PC-9 (cell line): ENCODE data around the gene RNU6-1. TPM values are rescaled to one million over a fixed set of nuclear protein-coding genes. Genes with fewer than 3 reads are reported as not detected.

Experiments used
- BruUV-seq: library from RNA; stranded (reverse); fragments of 400-500 nt; replicated peaks from 2 replicates; lab custom pipeline; 2021; lab: Mats Ljungman, UMichigan
- CTCF ChIA-PET: fragments of 300-600 bp; sonication (Branson Sonifier 250); formaldehyde crosslinking; loops from one replicate; lab custom pipeline; 2022; ENCODE audit warnings: antibody characterized with exemption; lab: Charles Lee
- POLR2A ChIA-PET: fragments of 300-600 bp; sonication (Branson Sonifier 250); formaldehyde crosslinking; loops from one replicate; lab custom pipeline; 2022; ENCODE audit warnings: antibody characterized with exemption; ENCODE audit not compliant: unreplicated experiment; lab: Charles Lee
- DNase-seq, 2 experiments: peaks; one replicate each; pipeline versions ENCODE4 v3.0.0 to v3.0.0-alpha.2; 2015 to 2022; ENCODE audit warnings: mixed read lengths in 1 of 2
- H2AFZ ChIP-seq: fragments of 200-600 bp; sonication (generic); 2 replicates; pipeline ENCODE4 v1.8.1; 2017; ENCODE audit warnings: antibody characterized with exemption
- H3F3A ChIP-seq: fragments of 200-600 bp; sonication (generic); 2 replicates; pipeline ENCODE4 v1.8.1; 2017; ENCODE audit warnings: antibody characterized with exemption, mild to moderate bottlenecking, low read depth; ENCODE audit not compliant: insufficient read depth
- H3K27ac ChIP-seq: fragments of 200-600 bp; sonication (generic); 2 replicates; pipeline ENCODE4 v1.6.1; 2016; ENCODE audit warnings: mixed run types
- H3K27me3 ChIP-seq: fragments of 200-600 bp; sonication (generic); 2 replicates; pipeline ENCODE4 v1.6.1; 2016; ENCODE audit warnings: low read depth, mixed run types; ENCODE audit not compliant: insufficient read depth
- H3K36me3 ChIP-seq: fragments of 200-600 bp; sonication (generic); 2 replicates; pipeline ENCODE4 v1.6.1; 2016; ENCODE audit warnings: low read depth, mixed run types
- H3K4me1 ChIP-seq: fragments of 200-600 bp; sonication (generic); replicated peaks from 2 replicates; pipeline ENCODE4 v1.6.1; 2016; ENCODE audit warnings: mixed run types; ENCODE audit not compliant: insufficient read depth
- H3K4me2 ChIP-seq: fragments of 200-600 bp; sonication (generic); 2 replicates; pipeline ENCODE4 v1.6.1; 2017; ENCODE audit warnings: mixed run types
- H3K4me3 ChIP-seq: fragments of 200-600 bp; sonication (generic); 2 replicates; pipeline ENCODE4 v1.6.1; 2016; ENCODE audit warnings: mixed run types
- H3K79me2 ChIP-seq: fragments of 200-600 bp; sonication (generic); 2 replicates; pipeline ENCODE4 v1.6.1; 2017; ENCODE audit warnings: low read depth, mixed run types
- H3K9me2 ChIP-seq: fragments of 200-600 bp; sonication (generic); 2 replicates; pipeline ENCODE4 v1.8.1; 2017; ENCODE audit warnings: mild to moderate bottlenecking; ENCODE audit not compliant: insufficient read depth
- H3K9me3 ChIP-seq: fragments of 200-600 bp; sonication (generic); 2 replicates; pipeline ENCODE4 v1.8.1; 2016; ENCODE audit warnings: low read depth; ENCODE audit not compliant: insufficient read depth
- H4K20me1 ChIP-seq: fragments of 200-600 bp; sonication (generic); 2 replicates; pipeline ENCODE4 v1.8.1; 2017; ENCODE audit not compliant: insufficient read depth
- CTCF ChIP-seq: fragments of 200-600 bp; sonication (generic); conservative IDR thresholded peaks from 2 replicates; pipeline ENCODE4 v1.6.1; 2017; ENCODE audit warnings: mixed run types, antibody characterized with exemption, mild to moderate bottlenecking, moderate library complexity
- EZH2 ChIP-seq: fragments of 200-600 bp; sonication (generic); IDR thresholded peaks from 2 replicates; pipeline ENCODE4 v1.8.0; 2017; ENCODE audit warnings: antibody characterized with exemption, low read depth
- intact Hi-C: fragments of 100-400 bp; cut with micrococcal nuclease; formaldehyde crosslinking; loops from one replicate; pipeline ENCODE4 v1.10.0; 2022; ENCODE audit not compliant: unreplicated experiment
- total RNA-seq: library from RNA; stranded (reverse); gene quantifications from 2 replicates; pipeline ENCODE4 v1.2.3, GENCODE V29; 2021

The RNU6-1 gene
- total RNA-seq, 1 experiment from 2014 or later: not detected

- Histone ChIP-seq H3K9me2 (no peaks in the 10 kb centered on the region), H2AFZ (peak overlapping the region; percentile 99), H3K4me1 (peaks cover 10% of the 10 kb centered on the region), H3K4me3 (peak overlapping the region; percentile 69), H3K9me3 (no peaks in the 10 kb centered on the region), H3K4me2 (peak overlapping the region; percentile 88), H3K36me3 (no peaks in the 10 kb centered on the region), H3K79me2 (no peaks in the 10 kb centered on the region), H3F3A (peaks cover 8% of the 10 kb centered on the region; the same call in 1 of the 2 replicates), H3K27ac (peak overlapping the region; percentile 73), H3K27me3 (no peaks in the 10 kb centered on the region), H4K20me1 (no peaks in the 10 kb centered on the region)
- TF ChIP-seq EZH2 (no peak), CTCF (no peak)
- POLR2A ChIA-PET: no interaction called here
- no TSS peak for BruUV-seq
- intact Hi-C loops: loop anchor here (5.0 to 10.0 kb wide), 7 partner anchors 297 to 955 kb away; partner anchors contain the start of genes C15orf61 and MAP2K5
- DNase-seq: peak; percentile 49 to 61
- CTCF ChIA-PET: no interaction called here
Measured at GRCh38 chr15:67839499-67839928, 331 bp downstream of the RNU6-1 start.

GRCh38 chr15:67838789-67839332 lies 984 bp downstream of the RNU6-1 start:
- no peaks in the 10 kb centered on the region for H3K9me2 ChIP-seq
- intact Hi-C loops: loop anchor here (5.0 to 10.0 kb wide), 7 partner anchors 297 to 954 kb away; partner anchors contain the start of genes C15orf61 and MAP2K5
- DNase-seq: peak; percentile 61 to 79
- no peak for TF ChIP-seq EZH2
- TF ChIP-seq CTCF: no peak
- no peaks in the 10 kb centered on the region for H3K27me3 ChIP-seq
- ChIA-PET POLR2A (interaction anchor here (0.6 kb wide), 1 partner anchor 660 kb away, joined by 4 read pairs; no protein-coding TSS in a partner anchor), CTCF (no interaction called here)
- peak overlapping the region; percentile 69; the same call in 1 of the 2 replicates for H3K4me3 ChIP-seq
- H4K20me1 ChIP-seq: no peaks in the 10 kb centered on the region
- H3K79me2 ChIP-seq: no peaks in the 10 kb centered on the region
- peak overlapping the region; percentile 88 for H3K4me2 ChIP-seq
- H3K4me1 ChIP-seq: peaks cover 10% of the 10 kb centered on the region
- no TSS peak for BruUV-seq
- no peaks in the 10 kb centered on the region for H3K36me3 ChIP-seq
- H2AFZ ChIP-seq: peak overlapping the region; percentile 99
- H3K27ac ChIP-seq: peak overlapping the region; percentile 73
- H3F3A ChIP-seq: peaks cover 8% of the 10 kb centered on the region; the same call in 1 of the 2 replicates
- no peaks in the 10 kb centered on the region for H3K9me3 ChIP-seq

GRCh38 chr15:67836955-67837354 lies 2.9 kb downstream of the RNU6-1 start:
- ChIA-PET POLR2A (no interaction called here), CTCF (no interaction called here)
- H2AFZ ChIP-seq: no peak overlapping the region
- no peak for TF ChIP-seq EZH2
- TF ChIP-seq CTCF: no peak
- DNase-seq: no peak
- no peaks in the 10 kb centered on the region; the same call in 1 of the 2 replicates for H3K27me3 ChIP-seq
- intact Hi-C loops: loop anchor here (1.0 to 10.0 kb wide), 9 partner anchors 295 to 952 kb away; partner anchors contain the start of genes C15orf61 and MAP2K5
- H3K4me2 ChIP-seq: no peak overlapping the region
- H3F3A ChIP-seq: peaks cover 8% of the 10 kb centered on the region; the same call in 1 of the 2 replicates
- no peaks in the 10 kb centered on the region for H4K20me1 ChIP-seq
- H3K4me1 ChIP-seq: peaks cover 10% of the 10 kb centered on the region
- H3K9me2 ChIP-seq: no peaks in the 10 kb centered on the region
- H3K36me3 ChIP-seq: no peaks in the 10 kb centered on the region
- no peak overlapping the region for H3K4me3 ChIP-seq
- no peak overlapping the region for H3K27ac ChIP-seq
- BruUV-seq: no TSS peak
- H3K9me3 ChIP-seq: no peaks in the 10 kb centered on the region
- H3K79me2 ChIP-seq: no peaks in the 10 kb centered on the region
